Natural killer cell (primary cell): ENCODE measurements around the gene CCDC152. TPM values are rescaled to one million over a fixed set of nuclear protein-coding genes. Genes with fewer than 3 reads are reported as not detected.

Experiments
- ATAC-seq, 3 donors: fragments of 150-1000 bp in 2 of 3; fragments of 200-7000 bp in 1 of 3; cut with Tn5 transposase; 1 replicate in 1 of 3; 2 replicates in 2 of 3; pipeline ENCODE4 v1.10.0; 2021; ENCODE audit warnings: mild to moderate bottlenecking in 2 of 3, moderate library complexity in 2 of 3
- DNase-seq, 2 donors: peaks; one replicate each; pipeline versions ENCODE4 v3.0.0 to v3.0.0-alpha.2; 2013 to 2021; ENCODE audit warnings: mixed read lengths in 1 of 2
- H3K27ac ChIP-seq: one replicate; pipeline ENCODE4 v1.5.1; 2013; ENCODE audit warnings: mild to moderate bottlenecking, low read length
- H3K27me3 ChIP-seq: one replicate; pipeline ENCODE4 v1.6.1; 2013; ENCODE audit warnings: low read length; ENCODE audit not compliant: control insufficient read depth, insufficient read depth
- H3K36me3 ChIP-seq: one replicate; pipeline ENCODE4 v1.6.1; 2013; ENCODE audit warnings: low read length; ENCODE audit not compliant: control insufficient read depth, insufficient read depth
- H3K4me1 ChIP-seq: one replicate; pipeline ENCODE4 v1.6.1; 2013; ENCODE audit warnings: low read length; ENCODE audit not compliant: control insufficient read depth, insufficient read depth
- H3K4me3 ChIP-seq: one replicate; pipeline ENCODE4 v1.5.1; 2013; ENCODE audit warnings: low read length
- H3K9me3 ChIP-seq: one replicate; pipeline ENCODE4 v1.6.1; 2013; ENCODE audit warnings: low read length; ENCODE audit not compliant: control insufficient read depth, insufficient read depth
- H3K27ac Mint-ChIP-seq, 2 donors: one replicate each; pipeline ENCODE4 v1.8.0; 2022; ENCODE audit warnings: mild to moderate bottlenecking in 2 of 2, mixed read lengths in 2 of 2, moderate library complexity in 1 of 2
- H3K27me3 Mint-ChIP-seq, 2 donors: one replicate each; pipeline ENCODE4 v1.8.0; 2022; ENCODE audit warnings: low read depth in 2 of 2, mixed read lengths in 2 of 2
- H3K36me3 Mint-ChIP-seq: one replicate; pipeline ENCODE4 v1.8.0; 2022; ENCODE audit warnings: mixed read lengths
- H3K4me1 Mint-ChIP-seq, 2 donors: one replicate each; pipeline ENCODE4 v1.8.0; 2022; ENCODE audit warnings: mixed read lengths in 2 of 2
- H3K4me3 Mint-ChIP-seq: one replicate; pipeline ENCODE4 v1.8.0; 2022; ENCODE audit warnings: mild to moderate bottlenecking, moderate library complexity, mixed read lengths
- H3K9me3 Mint-ChIP-seq, 2 donors: one replicate each; pipeline ENCODE4 v1.8.0; 2022; ENCODE audit warnings: mixed read lengths in 2 of 2
- CTCF ChIP-seq: fragments of 200-600 bp; IDR thresholded peaks from one replicate; pipeline ENCODE4 v1.8.0; 2022; ENCODE audit warnings: antibody characterized with exemption
- WGBS: methylation state at CpG from one replicate; pipeline ENCODE4 v1.1.7; 2013; ENCODE audit warnings: missing lambda C conversion rate; ENCODE audit not compliant: insufficient coverage; 5-methylcytosine and 5-hydroxymethylcytosine counted together
- intact Hi-C: fragments of 100-400 bp; cut with micrococcal nuclease; formaldehyde crosslinking; loops from one replicate; pipeline ENCODE4 v1.14.2; 2022
- total RNA-seq, 4 donors: library from RNA; stranded (reverse); fragments of 120-200 nt in 1 of 4; gene quantifications; one replicate each; pipeline versions ENCODE4 v1.2.3 to v1.2.4, GENCODE V29; 2013 to 2022

CCDC152 gene
- total RNA-seq, 3 donors from 2014 or later (not counting 1 experiment from before 2014, with no cell fraction given), result 4.0 to 4.9 (median 4.0) TPM

GRCh38 chr5:42839196-42839595 lies 82.6 kb downstream of the CCDC152 start:
- intact Hi-C loops, result no loop called here
- Histone ChIP-seq H3K36me3 (no peaks in the 10 kb centered on the region), H3K27ac (no peak overlapping the region), H3K27me3 (no peaks in the 10 kb centered on the region), H3K9me3 (no peaks in the 10 kb centered on the region), H3K4me1 (no peaks in the 10 kb centered on the region), H3K4me3 (no peak overlapping the region)
- no peaks in the 10 kb centered on the region for H3K4me1 Mint-ChIP-seq
- H3K27ac Mint-ChIP-seq, result no peak overlapping the region
- 82% methylated on average over 2 of the region's 3 CpGs for WGBS
- no peak for TF ChIP-seq CTCF
- no peak overlapping the region for H3K4me3 Mint-ChIP-seq
- H3K9me3 Mint-ChIP-seq, result no peaks in the 10 kb centered on the region
- ATAC-seq (no peak), DNase-seq (no peak)
- no peaks in the 10 kb centered on the region for H3K36me3 Mint-ChIP-seq
- peaks cover 0 to 3% of the 10 kb centered on the region in 2 donors for H3K27me3 Mint-ChIP-seq

- no peak for ATAC-seq
- no peaks in the 10 kb centered on the region for H3K4me1 ChIP-seq
- Mint-ChIP-seq H3K9me3 (no peaks in the 10 kb centered on the region), H3K36me3 (no peaks in the 10 kb centered on the region), H3K4me3 (no peak overlapping the region), H3K27ac (no peak overlapping the region), H3K4me1 (no peaks in the 10 kb centered on the region), H3K27me3 (peaks cover 0 to 3% of the 10 kb centered on the region in 2 donors)
- H3K27me3 ChIP-seq, result no peaks in the 10 kb centered on the region
- intact Hi-C loops, result no loop called here
- no peaks in the 10 kb centered on the region for H3K36me3 ChIP-seq
- DNase-seq, result no peak
- no peak for TF ChIP-seq CTCF
- no peak overlapping the region for H3K4me3 ChIP-seq
- WGBS, result 15% methylated on average over 6 of the region's 6 CpGs
- no peaks in the 10 kb centered on the region for H3K9me3 ChIP-seq
- no peak overlapping the region for H3K27ac ChIP-seq
These were observed 83.7 kb downstream of the CCDC152 start for GRCh38 chr5:42840269-42840668.

GRCh38 chr5:42840842-42841567 lies 84.4 kb downstream of the CCDC152 start:
- TF ChIP-seq CTCF, result no peak
- ATAC-seq (no peak), DNase-seq (no peak)
- intact Hi-C loops, result no loop called here
- H3K36me3 Mint-ChIP-seq, result no peaks in the 10 kb centered on the region
- 85% methylated on average over 5 of the region's 5 CpGs for WGBS
- H3K4me1 Mint-ChIP-seq, result no peaks in the 10 kb centered on the region
- Histone ChIP-seq H3K36me3 (no peaks in the 10 kb centered on the region), H3K4me1 (no peaks in the 10 kb centered on the region), H3K27ac (no peak overlapping the region), H3K27me3 (no peaks in the 10 kb centered on the region), H3K4me3 (no peak overlapping the region), H3K9me3 (no peaks in the 10 kb centered on the region)
- no peak overlapping the region for H3K4me3 Mint-ChIP-seq
- H3K27me3 Mint-ChIP-seq, result peaks cover 0 to 3% of the 10 kb centered on the region in 2 donors
- H3K27ac Mint-ChIP-seq, result no peak overlapping the region
- no peaks in the 10 kb centered on the region for H3K9me3 Mint-ChIP-seq
